K562 (cell line): ENCODE results near the gene FMR1. TPM values are rescaled to one million over a fixed set of nuclear protein-coding genes. Genes with fewer than 3 reads are reported as not detected.

Source experiments
- ATAC-seq: fragments of 200-7000 bp; cut with Tn5 transposase; 3 replicates; pipeline ENCODE4 v1.9.1; 2020; ENCODE audit warnings: moderate library complexity
- BruUV-seq: library from RNA; stranded (reverse); fragments of 400-500 nt; replicated peaks from 2 replicates; lab custom pipeline; 2021; lab: Mats Ljungman, UMichigan
- CTCF ChIA-PET: fragments of 300-600 bp; formaldehyde crosslinking; extraction: SDS; loops from one replicate; lab custom pipeline; 2021; ENCODE audit warnings: low intra/inter-chr PET ratio; lab: Yijun Ruan, JAX
- POLR2A ChIA-PET: fragments of 300-600, 350-650 bp; sonication (Branson Sonifier 250); formaldehyde crosslinking; extraction: SDS; loops from one replicate; lab custom pipeline; 2021; ENCODE audit warnings: antibody characterized with exemption, inconsistent platforms; lab: Yijun Ruan, JAX
- DNase-seq, 4 experiments: peaks; one replicate each; pipeline versions ENCODE4 v3.0.0 to v3.0.0-alpha.2; 2011 to 2018; ENCODE audit warnings: low spot score in 3 of 4, mixed read lengths in 3 of 4; ENCODE audit errors: extremely low read depth in 1 of 4
- FAIRE-seq: peaks from 2 replicates; lab custom pipeline; 2011; peaks lifted over from hg19 to GRCh38; lab: Jason Lieb, UNC
- H2AFZ ChIP-seq: 2 replicates; pipeline ENCODE4 v1.6.0; 2011; ENCODE audit warnings: low read depth, low read length, control low read depth, inconsistent platforms
- H3K27ac ChIP-seq: fragments of 200-600 bp; 3 replicates; pipeline ENCODE4 v1.8.0; 2011; ENCODE audit warnings: low read depth, mild to moderate bottlenecking, control low read depth, inconsistent platforms, low read length, moderate library complexity, mixed read lengths; ENCODE audit errors: extremely low read depth
- H3K27me3 ChIP-seq, 2 experiments: fragments of 300-600 bp in 1 of 2; 2 replicates in 1 of 2; 3 replicates in 1 of 2; pipeline versions ENCODE4 v1.6.0 to v1.8.0; 2011; ENCODE audit warnings: inconsistent platforms in 2 of 2, low read length in 2 of 2, mild to moderate bottlenecking in 1 of 2, mixed read lengths in 1 of 2, moderate library complexity in 1 of 2; ENCODE audit not compliant: control insufficient read depth in 2 of 2, insufficient read depth in 2 of 2
- H3K36me3 ChIP-seq: fragments of 300-600 bp; 3 replicates; pipeline ENCODE4 v1.8.0; 2011; ENCODE audit warnings: mild to moderate bottlenecking, low read length, inconsistent platforms; ENCODE audit not compliant: control insufficient read depth, insufficient read depth
- H3K4me1 ChIP-seq, 2 experiments: fragments of 200-600 bp in 1 of 2; replicated peaks in 1 of 2; 2 replicates in 1 of 2; 3 replicates in 1 of 2; pipeline versions ENCODE4 v1.5.1 to v1.8.0; 2011; ENCODE audit warnings: inconsistent platforms in 2 of 2, low read length in 2 of 2, mild to moderate bottlenecking in 1 of 2, mixed read lengths in 1 of 2, moderate library complexity in 1 of 2; ENCODE audit not compliant: control insufficient read depth in 2 of 2, insufficient read depth in 2 of 2
- H3K4me2 ChIP-seq: 2 replicates; pipeline ENCODE4 v1.6.1; 2011; ENCODE audit warnings: low read length, control low read depth, inconsistent platforms, mixed read lengths; ENCODE audit not compliant: insufficient read depth
- H3K4me3 ChIP-seq: fragments of 200-600 bp; sonication (generic), shearing (Covaris generic); 2 replicates; pipeline ENCODE4 v1.5.1; 2016; ENCODE audit warnings: control low read depth, inconsistent platforms
- H3K79me2 ChIP-seq: fragments of 200-600 bp; 3 replicates; pipeline ENCODE4 v1.8.0; 2011; ENCODE audit warnings: low read length, inconsistent platforms; ENCODE audit not compliant: control insufficient read depth, insufficient read depth
- H3K9ac ChIP-seq, 2 experiments: 2 replicates each; pipeline versions ENCODE4 v1.6.0 to v1.6.1; 2011; ENCODE audit warnings: low read depth in 2 of 2, low read length in 2 of 2, control low read depth in 1 of 2, inconsistent platforms in 1 of 2, mild to moderate bottlenecking in 1 of 2, mixed read lengths in 1 of 2; ENCODE audit not compliant: insufficient read depth in 1 of 2
- H3K9me1 ChIP-seq: one replicate; pipeline ENCODE4 v1.6.0; 2011; ENCODE audit warnings: inconsistent platforms, mild to moderate bottlenecking, low read length, moderate library complexity; ENCODE audit not compliant: control insufficient read depth, insufficient read depth
- H3K9me3 ChIP-seq: replicated peaks from 2 replicates; pipeline ENCODE4 v1.5.1; 2011; ENCODE audit warnings: low read depth, low read length, inconsistent platforms; ENCODE audit not compliant: control insufficient read depth, insufficient read depth
- H4K20me1 ChIP-seq: replicated peaks from 2 replicates; pipeline ENCODE4 v1.6.1; 2011; ENCODE audit warnings: low read length, inconsistent platforms, mixed read lengths; ENCODE audit not compliant: control insufficient read depth, insufficient read depth
- BRD4 ChIP-seq: fragments of 200-600 bp; sonication (generic); IDR thresholded peaks from 2 replicates; pipeline ENCODE4 v1.6.1; 2017; ENCODE audit warnings: inconsistent platforms
- CBFA2T3 ChIP-seq: fragments of 450-650 bp; IDR thresholded peaks from 2 replicates; pipeline ENCODE4 v1.6.1; 2017
- POLR2B ChIP-seq: fragments of 450-650 bp; IDR thresholded peaks from 2 replicates; pipeline ENCODE4 v1.6.1; 2018; ENCODE audit warnings: low read depth; ENCODE audit not compliant: partially characterized antibody
- SMAD1 ChIP-seq: fragments of 150-350 bp; IDR thresholded peaks from 2 replicates; pipeline ENCODE4 v1.6.1; 2014; ENCODE audit warnings: low read length, low read depth; ENCODE audit not compliant: partially characterized antibody
- TEAD2 ChIP-seq: fragments of 450-650 bp; IDR thresholded peaks from 2 replicates; pipeline ENCODE4 v1.6.1; 2016; ENCODE audit warnings: missing genetic modification characterization, control low read depth, missing compliant biosample characterization
- ZNF263 ChIP-seq: sonication (generic); formaldehyde crosslinking; IDR thresholded peaks from 2 replicates; pipeline ENCODE4 v1.8.0; 2022; ENCODE audit warnings: mild to moderate bottlenecking, missing genetic modification reagents, borderline replicate concordance
- ZNF592 ChIP-seq: fragments of 450-650 bp; IDR thresholded peaks from 2 replicates; pipeline ENCODE4 v1.6.1; 2017; ENCODE audit warnings: antibody characterized with exemption, mild to moderate bottlenecking
- WGBS: fragments of 100-300 bp; shearing (Covaris generic); methylation state at CpG from one replicate; pipeline ENCODE4 v1.1.6; 2016; ENCODE audit warnings: low coverage, mixed read lengths; ENCODE audit not compliant: insufficient coverage; ENCODE audit errors: missing lambda C conversion rate; 5-methylcytosine and 5-hydroxymethylcytosine counted together
- in situ Hi-C: fragments of 300-500 bp; cut with MboI; formaldehyde crosslinking; loops from 4 replicates; pipeline ENCODE4 v1.15.0; 2018; ENCODE audit warnings: inconsistent platforms, mixed read lengths
- intact Hi-C: fragments of 100-400 bp; cut with micrococcal nuclease; formaldehyde crosslinking; loops from 2 replicates; pipeline ENCODE4 v1.14.2; 2022
- polyA plus RNA-seq, 8 experiments: library from polyadenylated mRNA; depleted of rRNA in 4 of 8; stranded (reverse) in 5 of 8; unstranded in 3 of 8; fragments of >200 nt; fragmentation: Nextera tagmentation in 2 of 8; fragmentation: Illumina TruSeq in 1 of 8; extraction: Ambion mirVana in 2 of 8; extraction: Trizol in 1 of 8; gene quantifications; 2 replicates each; pipeline versions ENCODE4 v1.2.1 to v1.2.3, GENCODE V29; 2011 to 2014; ENCODE audit warnings: inconsistent platforms in 1 of 8, missing spikeins in 1 of 8
- total RNA-seq, 7 experiments: library from RNA; depleted of rRNA in 6 of 7; stranded (reverse); fragments of >200 nt in 6 of 7; fragmentation: Illumina TruSeq in 2 of 7; extraction: Trizol in 2 of 7; gene quantifications; 2 replicates each; pipeline versions ENCODE4 v1.2.1 to v1.2.3, GENCODE V29; 2011 to 2021; ENCODE audit warnings: low replicate concordance in 1 of 7

Gene FMR1
- total and polyA plus RNA-seq, 9 of the 15 experiments (the other 6 are each of a cell fraction or from before 2014, with no cell fraction given) = 4.8 to 26.5 (median 20.5) TPM

GRCh38 chrX:147945286-147945685 is 33.6 kb downstream of the FMR1 start:
- CTCF ChIA-PET = no interaction called here
- H3K27ac ChIP-seq = no peak overlapping the region
- POLR2A ChIA-PET = no interaction called here
- H4K20me1 ChIP-seq = no peaks in the 10 kb centered on the region
- WGBS = 99% methylated on average over 5 of the region's 5 CpGs
- no peak overlapping the region for H3K4me3 ChIP-seq
- H3K27me3 ChIP-seq = no peaks in the 10 kb centered on the region
- no TSS peak for BruUV-seq
- intact Hi-C loops = no loop called here
- no peak for DNase-seq
- no peak overlapping the region for H3K9ac ChIP-seq
- H3K9me1 ChIP-seq = no peaks in the 10 kb centered on the region
- no peaks in the 10 kb centered on the region for H3K9me3 ChIP-seq
- no peaks in the 10 kb centered on the region for H3K79me2 ChIP-seq
- no peak for FAIRE-seq
- no peak for ATAC-seq
- in situ Hi-C loops = no loop called here
- H2AFZ ChIP-seq = no peak overlapping the region
- H3K36me3 ChIP-seq = peaks cover 61% of the 10 kb centered on the region; the same call in 1 of the 3 replicates
- no peak overlapping the region for H3K4me2 ChIP-seq
- TF ChIP-seq CBFA2T3 (no peak), POLR2B (no peak), BRD4 (no peak), SMAD1 (no peak), TEAD2 (tag) (no peak), ZNF592 (no peak), ZNF263 (no peak)
- H3K4me1 ChIP-seq = no peaks in the 10 kb centered on the region
